HG02973 (cell line): ENCODE measurements around the gene CCNL1.

Source experiments
- ATAC-seq: cut with Tn5 transposase; IDR thresholded peaks from one replicate; pipeline ENCODE4 v1.9.1; 2021; ENCODE audit warnings: moderate library complexity; ENCODE audit not compliant: unreplicated experiment

The CCNL1 gene

DNA sequence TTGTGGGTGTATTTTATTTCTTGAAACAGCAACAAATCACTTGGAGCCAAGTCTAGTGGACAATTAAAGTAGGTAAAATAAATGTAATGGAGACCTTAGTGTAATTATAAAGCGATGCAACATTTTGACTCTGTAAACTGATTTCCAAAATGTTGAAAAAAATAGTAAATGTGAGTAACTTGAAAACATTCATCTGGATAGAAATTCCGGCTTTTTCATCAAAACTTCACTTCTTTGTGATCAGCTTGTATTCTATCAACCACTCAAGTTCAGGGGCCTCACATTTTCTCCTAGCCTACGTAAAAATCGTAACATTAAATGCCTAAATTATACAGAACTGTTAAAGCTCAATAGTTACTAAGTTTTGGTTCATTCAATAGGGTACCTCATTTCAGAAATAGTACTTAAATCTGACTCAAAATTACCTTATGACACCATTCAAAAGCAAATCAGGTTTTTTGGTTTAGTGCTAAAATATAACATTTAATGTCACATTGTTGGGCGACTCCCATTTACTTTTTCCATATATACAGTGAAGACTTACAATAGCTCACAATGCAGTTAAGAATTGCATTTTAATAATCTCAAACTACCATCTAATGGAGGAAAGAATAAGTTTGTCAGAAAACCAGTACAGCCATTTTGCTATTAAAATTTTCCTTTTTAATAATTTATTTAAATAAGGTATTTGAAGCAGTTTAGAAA is 12.7 kb downstream of the CCNL1 start:
- ATAC-seq, result no peak

GRCh38 chr3:157145606-157146322 is 14.2 kb downstream of the CCNL1 start:
- no peak for ATAC-seq

- no peak for ATAC-seq
Measured at GRCh38 chr3:157142315-157142714, 17.6 kb downstream of the CCNL1 start.

GRCh38 chr3:157139938-157140534 is 19.9 kb downstream of the CCNL1 start:
- no peak for ATAC-seq

GRCh38 chr3:157136647-157137387 is 23.1 kb downstream of the CCNL1 start:
- ATAC-seq, result no peak

DNA sequence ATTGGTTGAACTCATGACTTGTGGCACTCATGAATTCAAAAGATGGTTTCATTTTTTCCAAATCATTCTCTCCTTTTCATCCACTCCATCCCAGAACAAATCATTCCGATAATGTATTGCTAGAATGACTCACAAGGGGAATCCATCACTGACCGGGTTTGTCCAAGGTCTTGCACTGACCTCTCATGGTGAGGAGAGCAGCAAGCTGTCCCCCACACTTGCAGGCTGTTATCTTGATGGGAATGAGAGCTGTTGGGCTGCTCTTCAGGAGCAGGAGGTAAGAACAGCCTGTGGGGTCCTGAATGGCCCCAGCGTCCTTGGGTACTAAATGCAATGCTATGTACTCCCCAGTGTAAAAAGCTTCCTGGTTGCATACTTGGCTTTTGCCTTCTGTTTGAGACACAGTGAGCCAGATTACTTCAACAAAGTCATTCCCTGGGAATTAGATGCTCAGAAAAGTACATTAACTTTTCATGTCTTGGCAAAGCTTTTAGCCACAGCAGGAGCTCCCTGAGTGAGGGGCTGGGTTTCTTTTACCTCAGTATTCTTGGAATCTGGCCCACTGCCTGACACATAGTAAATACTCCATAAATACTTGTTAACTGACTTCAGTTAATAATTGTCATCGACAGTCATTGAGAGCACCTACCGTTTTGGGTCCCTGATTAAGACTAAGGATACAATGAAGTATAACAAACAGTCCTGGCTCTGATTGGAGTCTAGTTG is 24.1 kb downstream of the CCNL1 start:
- no peak for ATAC-seq

DNA sequence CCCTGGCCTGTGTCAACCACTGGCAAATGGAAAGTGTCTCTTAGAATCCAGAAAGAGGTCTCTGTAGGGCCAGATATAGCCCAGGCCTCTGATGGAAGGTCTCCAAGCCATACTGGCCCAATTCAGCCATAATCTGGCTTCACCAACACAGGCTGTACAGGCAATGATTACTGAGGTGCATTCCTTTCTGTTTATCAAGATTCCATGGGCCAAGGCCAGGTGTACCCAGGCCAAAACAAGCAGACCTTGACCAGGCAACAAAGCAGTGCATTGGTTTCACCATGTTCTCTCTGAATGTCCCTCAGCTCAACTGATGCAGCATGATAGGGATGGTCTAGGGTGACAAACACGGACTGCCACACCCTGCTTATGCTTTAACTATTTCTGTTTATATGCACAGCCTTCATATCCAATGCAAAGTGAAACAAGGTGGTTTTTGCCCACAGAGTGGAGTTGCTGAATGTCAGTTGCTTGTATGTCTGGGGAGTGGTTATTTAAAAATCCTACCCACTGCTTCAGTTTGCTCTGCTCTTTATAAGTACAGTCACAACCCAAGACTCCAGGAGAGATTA is 25.2 kb downstream of the CCNL1 start:
- ATAC-seq, result peak; percentile 48

- ATAC-seq, result no peak
Measured at GRCh38 chr3:157133434-157134320, 26.3 kb downstream of the CCNL1 start.

GRCh38 chr3:157132936-157133335 is 27.0 kb downstream of the CCNL1 start:
- ATAC-seq, result no peak

DNA sequence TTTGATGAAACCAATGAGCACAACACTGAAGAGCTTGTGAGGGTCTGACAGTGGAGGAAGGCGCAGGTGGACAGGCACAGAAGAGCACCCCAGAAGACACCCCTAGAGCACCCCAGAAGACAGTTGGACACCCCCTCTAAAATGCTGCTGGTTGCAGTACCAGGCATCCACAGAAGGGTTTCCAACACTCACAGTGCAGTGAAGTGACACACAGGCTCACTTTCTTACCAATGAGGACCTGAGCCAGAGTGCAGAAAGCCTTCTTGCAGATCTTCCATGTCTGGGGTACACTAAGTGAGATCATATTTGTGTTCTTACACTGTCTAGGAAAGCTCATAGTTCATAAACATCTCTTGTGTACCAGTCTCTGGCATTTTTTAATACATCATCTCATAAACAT is 27.6 kb downstream of the CCNL1 start:
- ATAC-seq, result no peak

DNA sequence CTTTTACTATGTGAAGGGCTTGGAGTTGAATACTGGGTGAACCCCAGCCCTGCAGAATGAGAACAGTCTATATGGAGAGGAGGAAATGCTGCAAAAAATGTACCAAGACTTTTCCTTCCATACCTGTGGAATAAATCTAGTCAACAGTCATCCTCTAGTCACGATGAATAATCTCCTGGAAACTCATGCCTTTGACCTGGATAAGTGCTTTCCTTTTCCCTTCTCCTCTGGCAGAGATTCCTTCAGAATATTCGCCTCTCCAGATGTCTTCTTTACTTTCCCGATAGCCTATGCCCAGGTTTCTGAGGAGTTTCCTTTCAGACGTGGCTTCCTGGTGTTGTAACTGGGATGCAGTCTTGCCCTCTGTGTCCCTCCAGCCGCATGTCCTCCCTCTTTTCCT is 28.1 kb downstream of the CCNL1 start:
- no peak for ATAC-seq

DNA sequence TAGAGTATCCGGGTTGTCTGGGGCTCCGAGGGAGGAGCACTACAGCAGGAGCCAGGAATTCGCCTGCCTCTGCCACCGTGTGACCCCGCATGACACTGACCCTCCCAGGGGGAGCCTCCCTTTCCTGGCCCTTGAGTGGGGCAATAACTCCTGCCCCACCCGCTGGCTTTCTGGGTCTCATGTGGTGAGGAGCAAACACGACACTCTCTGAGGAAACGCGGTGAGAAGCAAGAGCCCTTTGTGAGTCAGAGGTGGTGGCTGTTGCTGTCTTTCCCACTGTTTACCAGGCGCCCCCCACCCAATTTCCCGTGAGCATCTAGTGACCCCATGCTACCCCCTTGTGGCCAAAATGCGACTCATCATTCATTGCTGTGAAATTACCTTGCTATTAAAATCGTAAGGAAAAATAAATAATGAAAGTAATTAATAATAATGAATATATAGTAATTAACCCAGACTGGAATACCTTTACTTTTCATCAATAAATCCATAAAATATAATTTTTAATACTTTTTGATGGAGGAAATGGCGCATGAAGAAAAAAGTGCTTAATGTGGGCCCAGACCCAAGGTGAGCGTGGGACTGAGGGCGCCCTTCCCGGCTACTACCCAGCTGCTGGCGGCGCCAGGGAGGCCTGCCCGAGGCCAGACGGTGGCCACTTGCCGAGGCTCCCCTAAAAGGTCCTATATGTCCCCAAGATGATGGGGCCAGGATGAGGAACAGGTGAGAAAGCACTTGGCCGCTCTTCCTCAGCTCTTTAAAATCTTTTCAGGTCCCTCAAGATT is 29.3 kb downstream of the CCNL1 start:
- no peak for ATAC-seq

DNA sequence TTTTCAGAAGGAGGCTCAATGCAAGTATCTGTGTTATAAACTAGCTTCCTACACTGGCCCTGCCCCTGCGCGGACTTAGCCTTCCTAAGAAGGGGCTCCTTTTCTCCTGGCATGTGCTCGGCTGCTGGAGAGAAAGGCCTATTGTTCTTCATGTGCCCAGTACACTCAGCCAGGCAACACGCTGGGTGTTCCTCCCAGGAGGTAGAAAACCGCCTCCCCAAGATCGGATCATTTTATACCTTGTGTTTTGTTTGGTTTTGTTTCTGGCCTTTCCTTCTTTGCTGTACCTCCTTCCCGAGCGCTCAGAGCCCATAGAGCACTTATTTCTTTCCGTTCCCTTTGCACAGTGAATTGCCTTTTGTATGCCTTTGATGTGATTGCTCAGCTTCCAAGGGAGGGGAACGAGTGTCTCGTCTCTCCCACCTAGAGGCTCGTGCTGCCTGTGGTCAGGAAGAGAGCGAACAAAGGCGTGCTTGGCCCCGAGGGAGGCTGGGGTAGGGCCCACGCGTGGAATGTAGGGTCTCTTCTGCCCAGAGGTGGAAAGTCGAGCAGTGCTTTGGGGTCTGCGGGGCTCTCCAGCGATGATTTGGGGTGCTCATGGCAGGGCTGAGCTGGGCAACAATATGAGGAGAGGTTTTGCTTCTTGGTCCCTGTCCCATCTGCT is 30.0 kb downstream of the CCNL1 start:
- ATAC-seq, result no peak

- ATAC-seq, result no peak
Measured at GRCh38 chr3:157128771-157129681, 30.9 kb downstream of the CCNL1 start.

GRCh38 chr3:157127831-157128767 is 31.8 kb downstream of the CCNL1 start:
- ATAC-seq, result no peak

- no peak for ATAC-seq
Measured at GRCh38 chr3:157127268-157127667, 32.7 kb downstream of the CCNL1 start.
